IMR-90 (cell line): ENCODE measurements around the gene MAML2. TPM values are rescaled to one million over a fixed set of nuclear protein-coding genes. Genes with fewer than 3 reads are reported as not detected.

ENCODE experiments used
- ATAC-seq: fragments of 200-7000 bp; cut with Tn5 transposase; 2 replicates; pipeline ENCODE4 v1.9.1; 2020; ENCODE audit warnings: low read depth, mild to moderate bottlenecking, moderate library complexity
- BruUV-seq: library from RNA; stranded (reverse); fragments of 400-500 nt; replicated peaks from 2 replicates; lab custom pipeline; 2021; lab: Mats Ljungman, UMichigan
- CTCF ChIA-PET: fragments of 300-600 bp; formaldehyde crosslinking; extraction: SDS; loops from one replicate; lab custom pipeline; 2021; ENCODE audit warnings: antibody characterized with exemption; lab: Yijun Ruan, JAX
- POLR2A ChIA-PET: fragments of 300-600 bp; sonication (Branson Sonifier 250); formaldehyde crosslinking; loops from one replicate; lab custom pipeline; 2022; ENCODE audit warnings: antibody characterized with exemption; ENCODE audit not compliant: unreplicated experiment; lab: Charles Lee
- DNase-seq: peaks from one replicate; pipeline ENCODE4 v3.0.0; 2013
- H2AFZ ChIP-seq: replicated peaks from 2 replicates; pipeline ENCODE3; 2013; ENCODE audit warnings: low read length, mild to moderate bottlenecking; ENCODE audit not compliant: poor library complexity
- H2AK5ac ChIP-seq: 2 replicates; pipeline ENCODE4 v1.6.1; 2013; ENCODE audit warnings: low read depth, low read length, inconsistent platforms
- H2AK9ac ChIP-seq: replicated peaks from 2 replicates; pipeline ENCODE3; 2013; ENCODE audit warnings: mild to moderate bottlenecking, low read depth, low read length, moderate library complexity; ENCODE audit not compliant: poor library complexity
- H2BK120ac ChIP-seq: 2 replicates; pipeline ENCODE4 v1.6.1; 2013; ENCODE audit warnings: low read depth, low read length, inconsistent platforms
- H2BK15ac ChIP-seq: 3 replicates; pipeline ENCODE4 v1.6.1; 2013; ENCODE audit warnings: low read depth, low read length, inconsistent platforms
- H2BK20ac ChIP-seq: 2 replicates; pipeline ENCODE4 v1.6.1; 2013; ENCODE audit warnings: low read depth, mild to moderate bottlenecking, inconsistent platforms, low read length, moderate library complexity
- H2BK5ac ChIP-seq: 2 replicates; pipeline ENCODE4 v1.6.1; 2013; ENCODE audit warnings: mild to moderate bottlenecking, low read depth, low read length, inconsistent platforms; ENCODE audit not compliant: poor library complexity, severe bottlenecking
- H3K14ac ChIP-seq: replicated peaks from 2 replicates; pipeline ENCODE4 v1.6.1; 2013; ENCODE audit warnings: low read depth, low read length, inconsistent platforms
- H3K18ac ChIP-seq: 2 replicates; pipeline ENCODE4 v1.6.1; 2013; ENCODE audit warnings: low read depth, low read length, control low read depth
- H3K23ac ChIP-seq: 2 replicates; pipeline ENCODE4 v1.6.1; 2013; ENCODE audit warnings: low read depth, low read length, inconsistent platforms
- H3K27ac ChIP-seq: 2 replicates; pipeline ENCODE4 v1.5.1; 2013; ENCODE audit warnings: mild to moderate bottlenecking, control low read depth, low read length; ENCODE audit not compliant: insufficient read depth
- H3K27me3 ChIP-seq: 2 replicates; pipeline ENCODE4 v1.6.1; 2013; ENCODE audit warnings: low read length; ENCODE audit not compliant: control insufficient read depth, insufficient read depth
- H3K36me3 ChIP-seq: 2 replicates; pipeline ENCODE4 v1.6.1; 2013; ENCODE audit warnings: low read length, mixed read lengths; ENCODE audit not compliant: control insufficient read depth, insufficient read depth
- H3K4ac ChIP-seq: 2 replicates; pipeline ENCODE4 v1.6.1; 2013; ENCODE audit warnings: low read depth, low read length, inconsistent platforms
- H3K4me1 ChIP-seq: 2 replicates; pipeline ENCODE4 v1.6.1; 2013; ENCODE audit warnings: low read length, mixed read lengths; ENCODE audit not compliant: control insufficient read depth, insufficient read depth
- H3K4me2 ChIP-seq: 2 replicates; pipeline ENCODE4 v1.6.1; 2013; ENCODE audit warnings: low read depth, mild to moderate bottlenecking, control low read depth, low read length, moderate library complexity
- H3K4me3 ChIP-seq: 2 replicates; pipeline ENCODE4 v1.5.1; 2013; ENCODE audit warnings: low read depth, mild to moderate bottlenecking, control low read depth, low read length, moderate library complexity; ENCODE audit not compliant: insufficient read depth
- H3K56ac ChIP-seq: 2 replicates; pipeline ENCODE4 v1.6.1; 2013; ENCODE audit warnings: low read length, inconsistent platforms; ENCODE audit not compliant: insufficient read depth; ENCODE audit errors: extremely low read depth
- H3K79me1 ChIP-seq, 2 experiments: 2 replicates each; pipeline ENCODE4 v1.6.1; 2013; ENCODE audit warnings: low read length in 2 of 2, inconsistent platforms in 1 of 2, low read depth in 1 of 2
- H3K9ac ChIP-seq: 2 replicates; pipeline ENCODE4 v1.6.1; 2013; ENCODE audit warnings: low read depth, low read length, control low read depth
- H3K9me1 ChIP-seq: 2 replicates; pipeline ENCODE4 v1.6.1; 2013; ENCODE audit warnings: low read length, inconsistent platforms; ENCODE audit not compliant: insufficient read depth
- H3K9me3 ChIP-seq: 2 replicates; pipeline ENCODE4 v1.6.1; 2013; ENCODE audit warnings: low read length; ENCODE audit not compliant: control insufficient read depth, insufficient read depth
- H4K20me1 ChIP-seq: 2 replicates; pipeline ENCODE4 v1.6.1; 2013; ENCODE audit warnings: low read length, inconsistent platforms; ENCODE audit not compliant: insufficient read depth
- H4K5ac ChIP-seq: 2 replicates; pipeline ENCODE4 v1.6.1; 2013; ENCODE audit warnings: mild to moderate bottlenecking, low read depth, low read length, control low read depth
- H4K8ac ChIP-seq, 2 experiments: 2 replicates each; pipeline ENCODE4 v1.6.1; 2013; ENCODE audit warnings: low read depth in 2 of 2, low read length in 2 of 2, control low read depth in 1 of 2, inconsistent platforms in 1 of 2
- H4K91ac ChIP-seq: 2 replicates; pipeline ENCODE4 v1.6.1; 2013; ENCODE audit warnings: low read depth, low read length, inconsistent platforms; ENCODE audit not compliant: insufficient read depth
- RAD21 ChIP-seq: IDR thresholded peaks from 2 replicates; pipeline ENCODE4 v1.6.1; 2012; ENCODE audit warnings: low read length, improper control_type of control experiment
- USF2 ChIP-seq: fragments of 150-350 bp; IDR thresholded peaks from 2 replicates; pipeline ENCODE4 v1.6.1; 2017; ENCODE audit warnings: mild to moderate bottlenecking, antibody characterized with exemption, low read length, low read depth
- WGBS, 2 experiments: methylation state at CpG; one replicate each; pipeline versions ENCODE4 v1.1.5 to v1.1.7; 2013; ENCODE audit warnings: missing lambda C conversion rate in 2 of 2; ENCODE audit not compliant: insufficient read length in 1 of 2; ENCODE audit errors: extremely low coverage in 2 of 2; 5-methylcytosine and 5-hydroxymethylcytosine counted together
- dilution Hi-C: fragments of 300-500 bp; cut with HindIII; formaldehyde crosslinking; loops from one replicate; pipeline ENCODE4 v1.14.3; 2018; ENCODE audit warnings: low sequenced_read_pairs; ENCODE audit not compliant: unreplicated experiment
- in situ Hi-C: fragments of 300-500 bp; cut with MboI; formaldehyde crosslinking; loops from 3 replicates; pipeline ENCODE4 v1.14.3; 2019; ENCODE audit warnings: low sequenced_read_pairs, inconsistent platforms, mixed read lengths
- intact Hi-C: fragments of 100-400 bp; cut with micrococcal nuclease; formaldehyde crosslinking; loops from 2 replicates; pipeline ENCODE4 v1.10.0; 2022
- polyA plus RNA-seq, 3 experiments: library from polyadenylated mRNA; depleted of rRNA; stranded (reverse); fragments of >200 nt; gene quantifications; 2 replicates each; pipeline ENCODE4 v1.2.3, GENCODE V29; 2012; ENCODE audit warnings: low replicate concordance in 1 of 3
- total RNA-seq: library from RNA; depleted of rRNA; stranded (reverse); fragments of >200 nt; gene quantifications from 2 replicates; pipeline ENCODE4 v1.2.3, GENCODE V29; 2012

MAML2 gene
- total and polyA plus RNA-seq, 2 of the 4 experiments (the other 2 are of a cell fraction) = 15.0 to 19.5 TPM

- H3K9ac ChIP-seq = no peak overlapping the region
These were observed 48.8 kb upstream of the MAML2 start for GRCh38 chr11:96391698-96392307.

More at GRCh38 chr11:96391698-96392307, 48.8 kb upstream of the MAML2 start:
- Histone ChIP-seq H2BK5ac (no peak overlapping the region), H3K9me1 (0 out of 2 replicates have a peak, but pooled peaks cover 2% of the 10 kb centered on the region), H2AFZ (no peak overlapping the region), H3K4me1 (no peaks in the 10 kb centered on the region; the same call in 1 of the 2 replicates), H3K27ac (no peak overlapping the region), H3K14ac (no peak overlapping the region), H2BK20ac (no peak overlapping the region), H3K4me3 (no peak overlapping the region), H3K56ac (no peak overlapping the region), H2AK5ac (no peak overlapping the region), H3K36me3 (no peaks in the 10 kb centered on the region), H2BK15ac (no peak overlapping the region), H3K23ac (peak overlapping the region; percentile 10; the same call in 1 of the 2 replicates), H3K9me3 (no peaks in the 10 kb centered on the region; the same call in 1 of the 2 replicates), H2BK120ac (no peak overlapping the region), H3K4me2 (no peak overlapping the region), H4K20me1 (no peaks in the 10 kb centered on the region), H2AK9ac (no peak overlapping the region), H3K79me1 (peaks cover 28 to 43% of the 10 kb centered on the region in 2 experiments), H3K27me3 (no peaks in the 10 kb centered on the region), H4K5ac (no peak overlapping the region), H4K91ac (no peak overlapping the region), H3K18ac (no peak overlapping the region), H4K8ac (no peak overlapping the region), H3K4ac (no peak overlapping the region)
- dilution Hi-C loops = no loop called here
- TF ChIP-seq RAD21 = peak; percentile 11; the same call in 1 of the 2 replicates
- TF ChIP-seq USF2 = no peak
- no TSS peak for BruUV-seq
- in situ Hi-C loops = loop anchor here (10.0 kb wide), 1 partner anchor 547 kb away; no protein-coding TSS in a partner anchor
- no CpG with 5 or more reads among the region's 3 CpGs for WGBS, 2 experiments
- intact Hi-C loops = loop anchor here (2.0 to 5.0 kb wide), 2 partner anchors 470 to 555 kb away; partner anchors contain the start of gene MTMR2
- ChIA-PET CTCF (interaction anchor here (1.0 kb wide), 1 partner anchor 543 kb away, joined by 3 read pairs; no protein-coding TSS in a partner anchor), POLR2A (no interaction called here)
- DNase-seq (no peak), ATAC-seq (no peak)
